WI38 (cell line): Measurements from ENCODE around the gene GLRA1.

ENCODE experiments used
- H3K4me3 ChIP-seq: 2 replicates; pipeline ENCODE4 v1.5.1; 2011; ENCODE audit warnings: low read depth, mild to moderate bottlenecking, control low read depth, low read length
- TF ChIP-seq, protein P1 (sequence below): IDR thresholded peaks from 2 replicates; pipeline ENCODE4 v1.5.1; 2012; ENCODE audit warnings: low read depth, mild to moderate bottlenecking, control low read depth, low read length

Gene GLRA1

GRCh38 chr5:151924564-151925301 is at the start of gene GLRA1:
Gene GLRA1, minus strand, starts transcription at chr5:151924851. Its CDS starts 302 bp downstream, at chr5:151924549.
- TF ChIP-seq, protein P1, sequence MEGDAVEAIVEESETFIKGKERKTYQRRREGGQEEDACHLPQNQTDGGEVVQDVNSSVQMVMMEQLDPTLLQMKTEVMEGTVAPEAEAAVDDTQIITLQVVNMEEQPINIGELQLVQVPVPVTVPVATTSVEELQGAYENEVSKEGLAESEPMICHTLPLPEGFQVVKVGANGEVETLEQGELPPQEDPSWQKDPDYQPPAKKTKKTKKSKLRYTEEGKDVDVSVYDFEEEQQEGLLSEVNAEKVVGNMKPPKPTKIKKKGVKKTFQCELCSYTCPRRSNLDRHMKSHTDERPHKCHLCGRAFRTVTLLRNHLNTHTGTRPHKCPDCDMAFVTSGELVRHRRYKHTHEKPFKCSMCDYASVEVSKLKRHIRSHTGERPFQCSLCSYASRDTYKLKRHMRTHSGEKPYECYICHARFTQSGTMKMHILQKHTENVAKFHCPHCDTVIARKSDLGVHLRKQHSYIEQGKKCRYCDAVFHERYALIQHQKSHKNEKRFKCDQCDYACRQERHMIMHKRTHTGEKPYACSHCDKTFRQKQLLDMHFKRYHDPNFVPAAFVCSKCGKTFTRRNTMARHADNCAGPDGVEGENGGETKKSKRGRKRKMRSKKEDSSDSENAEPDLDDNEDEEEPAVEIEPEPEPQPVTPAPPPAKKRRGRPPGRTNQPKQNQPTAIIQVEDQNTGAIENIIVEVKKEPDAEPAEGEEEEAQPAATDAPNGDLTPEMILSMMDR = no peak
- no peak within 1 kb of the TSS for H3K4me3 ChIP-seq

- no peak overlapping the region for H3K4me3 ChIP-seq
- TF ChIP-seq, protein P1 = no peak
These were observed 46.2 kb upstream of the GLRA1 start for GRCh38 chr5:151970885-151971284.

GRCh38 chr5:151967865-151968264 is 43.2 kb upstream of the GLRA1 start:
- no peak overlapping the region for H3K4me3 ChIP-seq
- TF ChIP-seq, protein P1 = no peak

GRCh38 chr5:151966046-151966445 is 41.4 kb upstream of the GLRA1 start:
- no peak overlapping the region for H3K4me3 ChIP-seq
- TF ChIP-seq, protein P1 = no peak

GRCh38 chr5:151964471-151964870 is 39.8 kb upstream of the GLRA1 start:
- H3K4me3 ChIP-seq = no peak overlapping the region
- TF ChIP-seq, protein P1 = no peak

GRCh38 chr5:151961557-151961956 is 36.9 kb upstream of the GLRA1 start:
- TF ChIP-seq, protein P1 = no peak
- no peak overlapping the region for H3K4me3 ChIP-seq

DNA sequence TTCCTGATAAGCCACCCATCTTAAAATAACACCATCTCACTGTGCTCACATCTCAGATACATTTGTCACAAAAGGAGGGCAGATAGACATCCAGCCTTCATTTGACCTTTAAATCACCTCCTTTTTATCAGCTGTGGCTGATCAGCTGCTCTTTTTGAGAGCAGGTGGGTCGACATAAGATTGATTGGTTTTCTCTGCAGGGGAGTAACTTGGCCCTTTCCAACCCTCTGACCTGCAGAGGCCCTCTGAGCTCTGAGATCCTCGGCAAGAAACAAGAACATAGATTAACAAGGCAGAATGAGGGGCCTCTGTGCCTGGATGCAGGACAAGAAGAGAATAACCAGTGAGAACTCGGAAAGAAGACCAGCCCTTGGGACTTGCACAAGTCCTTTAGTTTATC is 33.5 kb upstream of the GLRA1 start:
- TF ChIP-seq, protein P1 = no peak
- no peak overlapping the region for H3K4me3 ChIP-seq
